ENCODE data around the gene PRKCG. TPM values are rescaled to one million over a fixed set of nuclear protein-coding genes. Genes with fewer than 3 reads are reported as not detected.

PRKCG gene
- total and polyA plus RNA-seq, 12 donors: not detected

GRCh38 chr19:53875602-53876325 lies 6.2 kb upstream of the PRKCG start:
- no peak for DNase-seq
- Histone ChIP-seq H3K4me1 (replicated peaks in 1 of 2) (peaks cover 0 to 11% of the 10 kb centered on the region in 2 donors), H3K36me3 (replicated peaks in 1 of 2) (peaks cover 0 to 13% of the 10 kb centered on the region in 2 donors), H3K27ac (no peak overlapping the region), H3K27me3 (peaks cover 6% of the 10 kb centered on the region), H3K9me3 (replicated peaks in 1 of 3) (no peaks in the 10 kb centered on the region), H3K4me3 (no peak overlapping the region)
- 80 to 85% (median 84%) methylated on average over 17 of the region's 17 CpGs for WGBS, 4 donors
- intact Hi-C loops (cut with DNase I): no loop called here
- no peak for TF ChIP-seq CTCF (IDR thresholded peaks at IDR 0.05)
- no peak for TF ChIP-seq POLR2A (IDR thresholded peaks at IDR 0.05)

- H3K27ac ChIP-seq: no peak overlapping the region
- H3K27me3 ChIP-seq: peaks cover 6% of the 10 kb centered on the region
- H3K9me3 ChIP-seq (replicated peaks in 1 of 3): no peaks in the 10 kb centered on the region
- TF ChIP-seq CTCF (IDR thresholded peaks at IDR 0.05) (no peak), POLR2A (IDR thresholded peaks at IDR 0.05) (no peak)
- peaks cover 0 to 13% of the 10 kb centered on the region in 2 donors for H3K36me3 ChIP-seq (replicated peaks in 1 of 2)
- 76 to 97% (median 91%) methylated on average over 5 to 6 of the region's 6 CpGs for WGBS, 4 donors
- DNase-seq: no peak
- H3K4me3 ChIP-seq: no peak overlapping the region
- intact Hi-C loops (cut with DNase I): no loop called here
- H3K4me1 ChIP-seq (replicated peaks in 1 of 2): peaks cover 0 to 13% of the 10 kb centered on the region in 2 donors
Observed at GRCh38 chr19:53876651-53877224, 5.3 kb upstream of the PRKCG start.

GRCh38 chr19:53877361-53877766 lies 4.6 kb upstream of the PRKCG start:
- Histone ChIP-seq H3K36me3 (replicated peaks in 1 of 2) (peaks cover 0 to 13% of the 10 kb centered on the region in 2 donors), H3K27me3 (peaks cover 12% of the 10 kb centered on the region), H3K4me3 (no peak overlapping the region), H3K27ac (no peak overlapping the region), H3K4me1 (replicated peaks in 1 of 2) (peaks cover 0 to 17% of the 10 kb centered on the region in 2 donors), H3K9me3 (replicated peaks in 1 of 3) (no peaks in the 10 kb centered on the region)
- WGBS, 4 donors: 73 to 84% (median 79%) methylated on average over 10 of the region's 10 CpGs
- no peak for TF ChIP-seq CTCF (IDR thresholded peaks at IDR 0.05)
- TF ChIP-seq POLR2A (IDR thresholded peaks at IDR 0.05): no peak
- intact Hi-C loops (cut with DNase I): no loop called here
- DNase-seq: no peak

- 36 to 45% (median 39%) methylated on average over 11 to 12 of the region's 12 CpGs for WGBS, 4 donors
- H3K4me1 ChIP-seq (replicated peaks in 1 of 2): peaks cover 0 to 17% of the 10 kb centered on the region in 2 donors
- peak overlapping the region in 1 of 4 donors; percentile 61 for H3K4me3 ChIP-seq
- no peak for TF ChIP-seq POLR2A (IDR thresholded peaks at IDR 0.05)
- TF ChIP-seq CTCF (IDR thresholded peaks at IDR 0.05): no peak
- intact Hi-C loops (cut with DNase I): no loop called here
- DNase-seq: no peak
- peaks cover 0 to 8% of the 10 kb centered on the region in 2 donors for H3K36me3 ChIP-seq (replicated peaks in 1 of 2)
- H3K27ac ChIP-seq: no peak overlapping the region
- peaks cover 22% of the 10 kb centered on the region for H3K27me3 ChIP-seq
- H3K9me3 ChIP-seq (replicated peaks in 1 of 3): no peaks in the 10 kb centered on the region
Observed at GRCh38 chr19:53878776-53879139, 3.2 kb upstream of the PRKCG start.
